Peyer's patch (tissue), 4 donors: ENCODE data around the gene ACTL10. TPM values are rescaled to one million over a fixed set of nuclear protein-coding genes. Genes with fewer than 3 reads are reported as not detected.
A peak's percentile ranks its signal among the peaks of the same experiment; 100 is the strongest.

Source experiments
- DNase-seq, 3 donors: peaks; one replicate each; pipeline ENCODE4 v3.0.0-alpha.2; 2017 to 2019
- H3K27ac ChIP-seq, 4 donors: fragments of 200-600 bp; sonication (generic); one replicate each; pipeline ENCODE4 v1.5.1; 2016 to 2019
- H3K27me3 ChIP-seq, 2 donors: fragments of 200-600 bp; sonication (generic); one replicate each; pipeline ENCODE4 v1.5.1; 2019
- H3K36me3 ChIP-seq, 3 donors: fragments of 200-600 bp; sonication (generic); one replicate each; pipeline ENCODE4 v1.5.1; 2016 to 2019
- H3K4me1 ChIP-seq, 4 donors: fragments of 200-600 bp; sonication (generic); one replicate each; pipeline ENCODE4 v1.5.1; 2016 to 2019
- H3K4me3 ChIP-seq, 4 donors: fragments of 200-600 bp; sonication (generic); 1 replicate in 3 of 4; 2 replicates in 1 of 4; pipeline ENCODE4 v1.5.1; 2016 to 2019; ENCODE audit warnings: mild to moderate bottlenecking in 1 of 4
- H3K9me3 ChIP-seq, 4 donors: fragments of 200-600 bp; sonication (generic); one replicate each; pipeline ENCODE4 v1.5.1; 2016 to 2019; ENCODE audit warnings: mild to moderate bottlenecking in 1 of 4
- POLR2A ChIP-seq, 2 donors: fragments of 450-650 bp; IDR thresholded peaks; one replicate each; pipeline ENCODE4 v1.5.1; 2017; ENCODE audit warnings: antibody characterized with exemption in 2 of 2, mild to moderate bottlenecking in 2 of 2, moderate library complexity in 2 of 2
- total RNA-seq, 4 donors: library from RNA; depleted of rRNA; stranded (reverse); fragments of >200 nt; gene quantifications; one replicate each; pipeline ENCODE4 v1.1.0, GENCODE V29; 2016
- TF ChIP-seq, protein P1 (sequence below), 6 experiments: fragments of 450-650 bp in 4 of 6; fragments of 200-600 bp in 2 of 6; sonication (generic) in 1 of 6; IDR thresholded peaks; one replicate each; pipeline ENCODE4 v1.5.1; 2017 to 2019; ENCODE audit warnings: antibody characterized with exemption in 6 of 6, mild to moderate bottlenecking in 3 of 6, moderate library complexity in 1 of 6

ACTL10 gene
- 1 to 10 TPM in 3 of 4 donors, not detected in 1; 1.2 to 3.1 (median 2.5) TPM for total RNA-seq

DNA sequence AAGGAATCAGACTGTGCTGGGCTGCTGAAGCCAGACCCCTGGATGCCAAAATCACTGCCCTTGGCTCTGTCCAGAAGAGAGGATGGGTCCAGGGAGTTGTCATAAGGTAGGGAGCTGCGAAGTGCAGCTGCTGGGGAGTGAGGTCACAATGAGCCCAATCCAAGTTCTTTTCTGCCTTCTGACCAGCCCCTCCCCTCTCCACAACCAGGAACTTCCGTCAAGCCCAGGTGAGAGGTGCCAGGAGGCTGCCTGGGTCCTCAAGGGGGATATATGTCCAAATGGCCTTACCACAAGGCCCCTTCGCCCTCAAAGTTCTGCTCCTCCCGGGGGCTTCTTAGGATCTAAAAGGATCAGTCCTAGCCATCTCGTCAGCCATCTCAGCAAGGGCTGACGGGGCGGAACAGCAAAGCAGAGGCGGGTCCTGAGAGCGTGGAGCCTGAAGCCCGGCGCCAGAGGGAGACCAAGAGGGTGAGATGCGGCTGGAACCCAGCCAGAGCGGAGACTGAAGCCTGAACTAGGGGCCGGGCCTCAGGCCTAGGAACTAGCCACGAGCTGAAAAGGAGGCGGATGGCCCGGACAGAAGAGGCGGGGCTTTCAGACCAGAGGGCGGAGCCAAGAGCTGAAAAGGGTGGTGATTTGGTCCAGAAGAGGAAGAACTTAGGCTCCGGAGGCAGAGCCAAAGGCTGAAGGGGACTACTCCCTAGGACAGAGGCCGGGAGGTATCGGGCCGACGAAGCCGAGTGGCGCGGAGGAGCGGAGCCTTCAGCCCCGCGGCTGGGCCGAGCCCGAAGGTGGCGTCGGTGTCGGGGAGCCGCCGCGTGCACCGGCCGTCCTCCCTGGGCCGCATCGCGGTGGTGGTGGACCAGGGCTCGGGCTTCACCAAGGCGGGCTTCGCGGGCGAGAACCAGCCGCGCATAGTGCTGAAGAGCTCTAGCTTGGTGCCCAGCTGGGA, at the start of gene ACTL10:
Gene ACTL10, plus strand, starts transcription at position 651 of the 952 bp plus-strand sequence. CDS start 555 bp downstream, outside the sequence.
- peak; percentile 97 to 99 (median 98) for DNase-seq
- peaks cover 0 to 40% (median 10%) of the 10 kb centered on the region in 4 donors for H3K4me1 ChIP-seq
- peak; percentile 87 to 96 for TF ChIP-seq POLR2A (IDR thresholded peaks at IDR 0.05)
- TF ChIP-seq, protein P1, sequence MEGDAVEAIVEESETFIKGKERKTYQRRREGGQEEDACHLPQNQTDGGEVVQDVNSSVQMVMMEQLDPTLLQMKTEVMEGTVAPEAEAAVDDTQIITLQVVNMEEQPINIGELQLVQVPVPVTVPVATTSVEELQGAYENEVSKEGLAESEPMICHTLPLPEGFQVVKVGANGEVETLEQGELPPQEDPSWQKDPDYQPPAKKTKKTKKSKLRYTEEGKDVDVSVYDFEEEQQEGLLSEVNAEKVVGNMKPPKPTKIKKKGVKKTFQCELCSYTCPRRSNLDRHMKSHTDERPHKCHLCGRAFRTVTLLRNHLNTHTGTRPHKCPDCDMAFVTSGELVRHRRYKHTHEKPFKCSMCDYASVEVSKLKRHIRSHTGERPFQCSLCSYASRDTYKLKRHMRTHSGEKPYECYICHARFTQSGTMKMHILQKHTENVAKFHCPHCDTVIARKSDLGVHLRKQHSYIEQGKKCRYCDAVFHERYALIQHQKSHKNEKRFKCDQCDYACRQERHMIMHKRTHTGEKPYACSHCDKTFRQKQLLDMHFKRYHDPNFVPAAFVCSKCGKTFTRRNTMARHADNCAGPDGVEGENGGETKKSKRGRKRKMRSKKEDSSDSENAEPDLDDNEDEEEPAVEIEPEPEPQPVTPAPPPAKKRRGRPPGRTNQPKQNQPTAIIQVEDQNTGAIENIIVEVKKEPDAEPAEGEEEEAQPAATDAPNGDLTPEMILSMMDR (IDR thresholded peaks at IDR 0.05): peak in 3 of 6 experiments; percentile 32 to 51 (median 48)

DNA sequence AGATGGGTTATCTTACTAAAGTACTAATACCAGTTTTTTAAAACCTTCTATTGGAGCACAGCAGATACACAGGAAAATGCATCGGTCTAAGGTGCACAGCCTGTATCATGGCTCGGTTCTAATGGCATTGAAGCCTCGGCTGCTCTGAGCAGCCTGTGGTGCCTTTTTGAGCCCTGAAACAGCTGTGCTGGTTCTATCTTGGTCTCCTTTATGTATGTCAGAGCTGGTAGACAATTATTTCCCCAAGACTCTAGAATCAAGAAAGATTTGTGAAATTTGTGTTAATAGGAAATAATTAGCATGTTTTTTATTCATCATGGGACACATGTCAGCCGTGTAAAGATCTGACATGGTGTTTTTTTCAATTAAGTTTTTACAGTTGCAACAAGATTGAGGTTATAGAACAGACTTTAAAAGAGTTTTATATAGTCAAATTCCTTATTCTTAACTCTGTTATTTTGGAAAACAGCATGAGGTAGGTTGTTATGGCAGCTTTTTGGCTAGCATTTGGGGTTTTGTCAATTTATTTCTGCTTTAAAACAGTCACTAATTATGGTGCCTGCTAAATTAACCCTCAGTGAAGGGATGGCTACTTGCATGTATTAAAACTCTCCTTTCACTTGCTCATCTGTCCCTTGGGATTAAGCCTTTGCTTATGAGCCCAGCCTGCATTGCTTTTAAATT, 44.9 kb upstream of the ACTL10 start:
- no peaks in the 10 kb centered on the region for H3K27me3 ChIP-seq
- no peak for TF ChIP-seq POLR2A (IDR thresholded peaks at IDR 0.05)
- TF ChIP-seq, protein P1 (IDR thresholded peaks at IDR 0.05): no peak
- no peak for DNase-seq
- no peak overlapping the region for H3K4me3 ChIP-seq
- no peak overlapping the region for H3K27ac ChIP-seq
- H3K9me3 ChIP-seq: no peaks in the 10 kb centered on the region
- H3K4me1 ChIP-seq: no peaks in the 10 kb centered on the region
- H3K36me3 ChIP-seq: peaks cover 0 to 49% (median 0%) of the 10 kb centered on the region in 3 donors

More for the DNA sequence above, at the start of gene ACTL10:
- Histone ChIP-seq H3K27me3 (no peaks in the 10 kb centered on the region), H3K9me3 (no peaks in the 10 kb centered on the region), H3K27ac (peak within 1 kb of the TSS; percentile 84 to 95 (median 93)), H3K4me3 (peak within 1 kb of the TSS; percentile 63 to 75 (median 66)), H3K36me3 (peaks cover 0 to 12% (median 0%) of the 10 kb centered on the region in 3 donors)

DNA sequence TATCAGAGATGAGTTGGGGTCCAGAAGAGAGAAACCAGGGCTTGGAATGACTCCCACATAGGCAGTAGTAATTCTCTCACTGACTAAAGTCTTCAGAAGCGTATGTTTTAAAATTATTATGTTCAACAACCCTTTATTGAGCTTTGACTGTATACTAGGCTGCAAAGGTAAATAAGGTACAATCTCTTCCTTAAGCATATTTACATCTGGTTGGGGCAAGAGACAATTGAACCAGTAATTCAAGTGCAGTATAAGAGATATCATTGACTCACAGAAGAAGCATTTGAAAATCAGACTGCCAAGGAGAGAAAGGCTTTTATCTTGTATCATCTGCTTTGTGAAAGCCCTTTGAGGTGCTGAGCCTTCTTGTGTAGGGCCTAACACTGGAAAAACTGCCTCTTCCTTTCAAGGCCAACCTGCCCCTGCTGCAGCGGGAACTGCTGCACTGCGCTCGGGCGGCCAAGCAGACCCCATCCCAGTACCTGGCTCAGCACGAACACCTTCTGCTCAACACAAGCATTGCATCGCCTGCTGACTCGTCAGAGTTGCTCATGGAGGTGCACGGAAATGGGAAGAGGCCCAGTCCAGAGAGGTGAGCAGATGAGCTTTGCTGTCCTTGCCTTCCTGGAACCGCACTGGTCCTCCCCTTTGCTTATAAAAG, 43.9 kb upstream of the ACTL10 start:
- H3K4me3 ChIP-seq: no peak overlapping the region
- no peaks in the 10 kb centered on the region for H3K4me1 ChIP-seq
- H3K27ac ChIP-seq: no peak overlapping the region
- no peak for DNase-seq
- H3K27me3 ChIP-seq: no peaks in the 10 kb centered on the region
- TF ChIP-seq, protein P1 (IDR thresholded peaks at IDR 0.05): no peak
- TF ChIP-seq POLR2A (IDR thresholded peaks at IDR 0.05): no peak
- no peaks in the 10 kb centered on the region for H3K9me3 ChIP-seq
- peaks cover 0 to 59% (median 0%) of the 10 kb centered on the region in 3 donors for H3K36me3 ChIP-seq

DNA sequence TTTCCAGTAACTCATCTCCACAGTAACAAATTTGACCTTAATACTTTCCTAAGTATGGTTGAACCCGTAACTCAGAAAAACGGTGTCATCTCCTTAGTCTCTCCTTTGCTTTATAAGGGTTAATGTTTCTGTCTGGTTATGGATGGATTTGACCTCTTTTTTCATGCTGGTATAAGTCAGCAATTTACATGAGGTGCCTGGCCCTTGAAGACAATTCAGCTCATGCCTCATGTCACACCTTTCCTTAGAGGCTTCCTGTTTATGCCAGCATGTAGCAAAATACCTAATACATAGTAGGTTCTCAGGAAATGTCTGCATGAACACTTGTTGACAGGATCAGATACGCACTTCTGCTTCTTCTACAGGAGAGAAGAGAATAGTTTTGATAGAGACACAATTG, 42.3 kb upstream of the ACTL10 start:
- TF ChIP-seq POLR2A (IDR thresholded peaks at IDR 0.05): no peak
- TF ChIP-seq, protein P1 (IDR thresholded peaks at IDR 0.05): no peak

DNA sequence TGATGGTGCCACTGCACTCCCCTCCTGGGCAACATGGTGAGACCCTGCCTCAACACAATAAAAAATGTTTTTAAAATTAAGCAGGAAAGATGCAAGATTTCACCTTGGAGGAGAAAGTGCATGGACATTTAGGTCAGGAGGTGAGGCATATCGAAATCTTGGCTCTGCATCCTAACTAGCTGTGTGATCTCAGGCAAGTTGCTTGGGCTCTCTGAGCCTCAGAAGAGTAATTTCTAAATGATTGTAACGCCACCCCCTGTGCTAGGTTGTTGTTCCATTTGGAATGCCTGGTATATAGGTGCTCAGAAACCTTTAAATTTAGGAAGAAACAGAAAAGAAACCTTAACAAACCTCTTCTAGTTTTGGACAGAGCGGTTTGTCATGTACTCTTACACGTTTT, 40.6 kb upstream of the ACTL10 start:
- Histone ChIP-seq H3K27ac (no peak overlapping the region), H3K27me3 (no peaks in the 10 kb centered on the region), H3K36me3 (peaks cover 0 to 82% (median 0%) of the 10 kb centered on the region in 3 donors), H3K4me3 (no peak overlapping the region), H3K9me3 (no peaks in the 10 kb centered on the region), H3K4me1 (no peaks in the 10 kb centered on the region)
- DNase-seq: no peak
- no peak for TF ChIP-seq POLR2A (IDR thresholded peaks at IDR 0.05)
- TF ChIP-seq, protein P1 (IDR thresholded peaks at IDR 0.05): no peak

More for the DNA sequence above, 42.3 kb upstream of the ACTL10 start:
- H3K4me1 ChIP-seq: no peaks in the 10 kb centered on the region
- no peak for DNase-seq
- no peak overlapping the region for H3K4me3 ChIP-seq
- H3K9me3 ChIP-seq: no peaks in the 10 kb centered on the region
- H3K36me3 ChIP-seq: peaks cover 0 to 75% (median 0%) of the 10 kb centered on the region in 3 donors
- H3K27me3 ChIP-seq: no peaks in the 10 kb centered on the region
- H3K27ac ChIP-seq: no peak overlapping the region
